HG02759 (cell line): ENCODE results near the gene PID1.

Experiments used
- ATAC-seq: cut with Tn5 transposase; IDR thresholded peaks from one replicate; pipeline ENCODE4 v1.9.1; 2021; ENCODE audit warnings: mild to moderate bottlenecking, moderate library complexity; ENCODE audit not compliant: unreplicated experiment

PID1 gene

DNA sequence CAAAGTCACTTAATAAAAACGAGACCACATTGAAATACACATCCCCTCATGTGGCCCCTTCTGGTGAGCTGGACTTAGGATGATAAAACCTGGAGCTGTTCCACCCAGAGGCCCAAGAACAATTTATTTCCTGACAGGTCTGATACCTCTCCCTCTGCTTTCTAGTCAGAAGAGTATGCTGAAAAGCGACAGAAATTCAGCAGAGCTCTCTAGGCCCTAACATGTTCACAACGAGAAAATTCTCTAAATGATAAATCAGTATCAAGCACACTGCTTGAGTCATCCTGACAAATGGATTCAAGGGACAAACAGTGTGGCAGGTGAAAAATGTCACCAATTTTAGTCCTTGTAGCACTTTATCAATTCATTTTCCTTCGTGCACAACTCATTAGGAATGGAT is 233.5 kb downstream of the PID1 start:
- no peak for ATAC-seq

DNA sequence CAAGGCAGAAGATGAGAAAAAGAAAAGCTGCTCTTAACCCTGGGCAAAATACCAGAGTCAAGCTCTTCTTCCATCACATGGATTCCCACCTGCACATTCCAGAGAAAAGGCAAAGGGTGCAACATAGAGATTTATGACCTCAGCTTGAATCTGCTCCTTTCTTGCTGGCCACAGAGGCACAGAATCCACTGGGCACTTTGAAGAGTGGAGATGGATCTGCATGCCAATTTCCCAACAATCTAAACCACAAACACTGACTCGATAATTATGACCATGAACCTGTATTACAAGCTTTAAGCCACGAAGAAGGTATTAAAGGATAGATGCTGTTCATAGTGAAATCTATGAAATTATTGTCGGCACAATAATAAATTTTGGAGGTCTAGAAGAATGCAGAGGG is 237.3 kb downstream of the PID1 start:
- no peak for ATAC-seq

DNA sequence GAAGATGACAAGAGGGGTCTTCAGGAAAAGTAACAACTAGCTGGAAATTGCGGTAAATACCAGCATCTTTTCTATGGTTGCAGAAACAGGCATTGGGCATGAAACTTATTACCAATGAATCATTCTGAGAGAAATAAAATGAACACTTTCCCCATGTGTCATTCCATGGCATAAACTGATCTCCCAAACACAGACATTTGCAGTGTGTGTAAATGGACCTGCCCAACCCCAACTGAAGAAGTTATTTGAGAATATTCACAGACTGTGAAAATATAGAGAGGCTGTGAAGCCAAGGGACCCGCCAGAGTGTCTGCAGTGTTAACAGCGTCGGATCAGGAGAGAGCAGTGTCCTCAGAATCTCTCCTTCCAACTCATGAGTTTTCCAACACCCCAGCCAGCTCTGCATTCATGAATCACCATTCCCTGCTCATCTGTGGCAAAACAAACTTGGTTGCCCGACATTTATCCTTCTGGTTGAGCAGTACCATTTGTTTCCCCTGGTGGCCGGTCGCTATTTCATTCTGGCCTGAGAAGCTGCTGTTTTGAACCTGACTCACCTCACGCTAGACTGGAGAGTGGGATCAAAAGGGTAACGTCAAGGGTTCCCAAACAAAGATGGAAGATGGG is 238.4 kb downstream of the PID1 start:
- ATAC-seq, result no peak

DNA sequence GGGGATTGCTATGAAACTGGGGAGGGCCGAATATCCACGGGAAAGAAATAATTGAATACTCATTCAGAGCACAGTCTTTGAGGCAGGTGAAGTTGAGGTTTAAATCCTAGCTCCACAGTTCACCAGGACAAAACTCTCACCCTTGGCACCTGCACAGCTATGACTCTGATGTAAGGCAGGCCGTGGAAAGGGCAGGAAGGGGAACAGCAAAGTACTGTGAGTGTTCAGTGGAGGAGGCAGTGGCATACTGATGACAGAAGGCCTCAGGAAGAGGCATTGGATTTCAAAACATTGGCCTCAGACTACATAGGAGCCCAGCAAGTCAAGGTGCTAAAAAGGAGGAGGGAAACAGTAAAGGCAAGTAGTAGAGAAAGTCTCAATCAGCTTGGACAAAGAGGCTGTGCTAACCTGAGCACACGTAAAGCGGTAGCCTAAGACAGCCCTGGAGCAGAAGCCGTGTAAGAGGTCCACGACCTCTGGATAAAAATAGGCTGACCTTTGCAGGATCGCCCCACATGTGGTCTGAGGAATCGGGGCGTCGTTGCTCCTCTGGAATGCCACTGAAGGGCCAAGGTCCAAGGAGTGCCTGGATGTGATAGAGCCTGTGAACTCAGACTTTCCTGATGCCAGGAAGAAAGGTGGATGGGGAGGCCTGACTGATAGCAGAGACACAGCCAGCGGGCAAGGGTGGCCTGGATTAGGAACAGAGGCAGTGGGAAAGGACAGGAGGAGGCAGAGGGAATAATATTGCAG is 243.6 kb downstream of the PID1 start:
- ATAC-seq, result no peak

DNA sequence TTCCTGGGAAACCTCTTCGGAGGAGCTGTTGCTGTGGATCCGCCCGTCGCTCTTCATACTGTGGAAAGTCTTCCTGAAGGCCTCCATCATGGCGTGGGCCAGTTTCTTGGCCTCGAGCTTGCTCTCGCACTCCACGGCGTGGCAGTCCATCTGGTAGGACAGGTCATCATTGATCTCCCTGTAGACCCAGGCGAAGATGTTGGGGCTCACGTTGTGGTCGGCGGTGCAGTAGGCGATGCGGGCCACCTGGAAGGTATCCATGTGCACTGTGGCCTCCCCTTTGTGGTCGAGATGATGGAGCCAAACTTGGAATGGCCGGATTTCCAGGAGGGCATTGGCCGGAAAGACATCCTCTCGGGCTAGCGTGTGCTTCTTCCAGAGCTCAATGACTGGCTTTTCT is 245.4 kb downstream of the PID1 start:
- ATAC-seq, result no peak

DNA sequence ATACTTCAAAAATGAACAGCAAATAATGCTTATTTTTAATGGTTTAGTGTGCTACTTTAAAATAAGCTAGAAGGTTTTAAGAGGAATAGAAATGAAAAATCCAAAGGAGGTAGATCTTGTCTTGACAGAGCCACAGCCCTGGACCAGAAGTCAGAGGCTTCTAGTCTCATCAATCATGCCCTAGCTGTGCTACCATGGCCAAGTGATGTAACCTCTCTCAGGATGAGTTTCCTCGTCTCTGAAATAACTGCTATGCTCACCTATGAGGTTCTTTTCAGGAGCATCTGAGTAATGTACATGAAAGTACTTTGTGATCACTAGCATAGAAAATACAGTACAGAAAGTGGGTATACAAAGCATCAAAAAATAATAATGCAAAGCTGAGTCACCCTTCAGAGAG is 248.4 kb downstream of the PID1 start:
- no peak for ATAC-seq

DNA sequence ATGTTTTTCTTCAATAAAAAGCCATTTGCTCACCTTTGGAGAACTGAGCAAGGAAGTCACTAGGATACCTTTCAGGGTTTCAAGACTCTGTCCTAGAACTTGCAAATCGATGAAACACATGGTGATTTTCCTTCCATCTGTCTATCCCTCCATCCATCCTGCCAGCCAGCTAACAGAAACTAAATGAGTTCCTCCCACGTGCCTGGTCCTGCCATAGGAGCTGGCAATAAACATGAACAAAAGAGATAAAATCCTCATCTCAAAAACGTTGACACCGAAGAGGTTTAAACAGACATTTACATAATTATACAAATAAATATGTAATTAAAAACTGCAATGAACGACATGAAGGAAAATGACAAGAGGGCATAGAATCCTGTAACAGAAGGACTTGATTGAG is 249.0 kb downstream of the PID1 start:
- ATAC-seq, result no peak

DNA sequence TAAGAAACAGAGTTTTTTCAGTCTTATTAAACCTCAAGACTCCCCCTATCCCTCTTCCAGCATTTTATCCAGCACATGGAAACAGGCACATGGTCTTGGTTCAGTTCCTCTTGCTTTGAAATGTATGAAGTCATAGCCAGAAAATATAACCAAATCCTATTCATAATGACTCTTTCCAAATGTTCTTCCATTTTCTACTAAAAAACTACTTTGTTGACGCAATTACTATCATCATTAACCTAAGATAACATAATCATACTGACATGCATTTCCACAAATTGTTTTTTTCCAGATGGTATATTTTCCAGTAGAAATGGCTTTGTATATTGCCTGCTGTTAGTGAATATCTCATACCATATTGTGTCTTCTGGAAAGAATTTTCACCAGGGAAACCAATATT is 261.3 kb downstream of the PID1 start:
- ATAC-seq, result no peak

DNA sequence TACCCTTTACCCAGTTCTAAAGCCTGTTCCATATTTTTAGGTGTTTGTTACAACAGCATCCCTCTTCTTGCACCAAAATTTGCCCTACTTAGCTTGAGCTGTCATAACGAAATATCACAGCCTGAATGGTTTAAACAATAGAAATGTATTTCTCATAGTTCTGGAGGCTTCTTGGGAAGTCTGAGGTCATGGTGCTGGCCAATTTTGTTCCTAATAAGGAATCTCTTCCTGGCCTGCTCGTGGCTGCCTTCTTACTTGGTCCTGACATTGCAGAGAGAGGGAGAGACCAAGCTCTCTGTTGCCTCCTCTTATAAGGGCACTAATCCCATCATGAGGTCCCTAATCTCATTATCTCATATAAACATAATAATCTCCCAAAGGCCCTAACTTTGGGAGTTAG is 267.8 kb downstream of the PID1 start:
- no peak for ATAC-seq

DNA sequence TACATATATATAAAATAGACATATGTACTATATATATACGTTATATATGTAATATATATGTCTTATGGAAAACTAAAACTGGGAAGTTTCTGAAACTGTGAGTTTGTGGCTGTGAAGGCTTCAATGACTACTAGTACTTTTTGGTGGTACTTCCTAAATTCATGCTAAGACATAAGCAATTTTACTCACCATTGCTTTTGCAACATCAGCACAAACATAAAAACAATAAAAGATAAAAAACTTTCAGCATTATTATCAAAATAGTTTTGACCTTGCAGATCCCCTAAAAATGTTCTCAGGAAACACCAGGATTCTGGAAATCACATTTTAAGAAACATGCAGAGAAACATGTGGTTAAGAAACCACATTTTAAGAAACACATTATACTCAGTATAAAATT is 269.9 kb downstream of the PID1 start:
- no peak for ATAC-seq

DNA sequence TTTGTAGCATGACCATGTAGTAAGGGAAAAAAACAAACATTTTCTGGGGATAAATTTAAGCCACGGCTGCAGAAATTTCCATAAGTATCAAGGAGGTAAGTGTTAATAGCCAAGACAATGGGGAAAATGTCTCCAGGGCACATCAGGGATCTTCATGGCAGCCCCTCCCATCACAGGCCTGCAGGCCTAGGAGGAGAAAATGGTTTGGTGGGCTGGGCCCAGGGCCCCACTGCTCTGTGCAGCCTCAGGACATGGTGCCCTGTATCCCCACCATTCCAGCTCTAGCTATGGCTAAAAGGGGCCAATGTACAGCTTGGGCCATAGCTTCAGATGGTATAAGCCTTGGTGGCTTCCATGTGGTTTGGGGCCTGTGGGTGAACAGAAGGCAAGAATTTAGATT is 271.8 kb downstream of the PID1 start:
- ATAC-seq, result no peak

DNA sequence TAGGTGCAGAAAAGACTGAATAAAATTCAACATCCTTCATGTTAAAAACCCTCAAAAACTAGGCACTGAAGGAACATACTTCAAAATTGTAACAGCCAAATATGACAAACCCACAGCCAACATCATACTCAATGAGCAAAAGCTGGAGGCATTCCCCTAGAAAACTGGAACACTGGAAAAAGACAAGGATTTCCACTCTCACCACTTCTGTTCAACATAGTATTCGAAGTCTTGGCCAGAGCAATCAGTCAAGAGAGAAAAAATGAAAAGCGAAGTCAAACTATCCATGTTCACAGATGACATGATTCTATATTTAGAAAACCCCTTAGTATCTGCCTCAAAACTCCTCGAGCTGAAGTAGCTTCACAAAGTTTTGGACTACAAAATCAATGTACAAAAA is 282.3 kb downstream of the PID1 start:
- ATAC-seq, result no peak

DNA sequence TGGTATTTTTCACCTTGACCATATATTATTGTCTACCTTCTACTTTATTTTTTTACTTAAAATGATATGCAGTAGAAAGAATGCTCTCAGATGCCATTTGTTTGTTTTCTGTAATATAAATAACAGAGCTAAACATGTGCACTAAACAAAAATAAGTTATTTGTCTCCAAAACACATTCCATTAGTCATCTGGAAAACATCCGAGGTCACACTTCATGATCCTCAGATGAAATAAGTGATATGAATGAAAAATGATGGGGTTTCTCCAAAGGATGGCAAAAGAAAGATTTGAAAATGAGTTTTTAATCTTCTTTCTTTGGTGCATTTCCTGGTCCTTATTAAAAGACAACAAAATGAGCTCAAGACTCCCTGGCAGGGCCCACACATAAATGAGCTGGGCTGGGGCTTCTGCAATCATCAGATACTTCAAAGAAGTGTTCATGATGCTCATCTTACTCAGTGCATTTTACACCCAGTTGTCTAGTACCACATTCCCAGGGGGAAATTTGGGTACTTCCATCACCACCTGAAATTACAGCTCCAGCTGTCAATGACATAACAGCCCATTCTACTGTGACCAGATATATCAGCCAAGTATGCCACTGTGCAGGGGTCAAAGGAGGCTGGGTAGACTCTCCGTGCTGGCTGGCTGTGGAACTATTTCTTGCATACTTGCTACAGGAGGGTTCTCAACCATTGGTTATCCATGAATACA is 283.5 kb downstream of the PID1 start:
- no peak for ATAC-seq

DNA sequence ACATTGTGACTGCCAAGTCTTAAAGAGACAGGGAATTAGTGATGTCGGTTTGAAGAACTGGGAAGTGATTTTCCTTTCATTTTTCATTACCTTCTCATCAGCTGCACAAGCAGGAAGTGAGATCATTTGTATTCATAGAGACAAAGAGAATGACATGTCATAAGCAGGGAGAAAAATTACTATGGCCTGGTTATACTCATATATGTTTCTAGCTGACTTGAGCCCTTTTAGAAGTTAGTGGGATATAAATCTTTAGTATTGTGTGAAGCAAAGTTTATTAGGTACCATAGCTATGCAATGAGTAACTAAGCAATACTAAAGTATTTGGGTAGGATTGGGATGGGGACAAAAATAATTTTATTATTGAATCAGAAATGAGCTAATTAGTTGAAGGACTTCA is 284.1 kb downstream of the PID1 start:
- no peak for ATAC-seq

DNA sequence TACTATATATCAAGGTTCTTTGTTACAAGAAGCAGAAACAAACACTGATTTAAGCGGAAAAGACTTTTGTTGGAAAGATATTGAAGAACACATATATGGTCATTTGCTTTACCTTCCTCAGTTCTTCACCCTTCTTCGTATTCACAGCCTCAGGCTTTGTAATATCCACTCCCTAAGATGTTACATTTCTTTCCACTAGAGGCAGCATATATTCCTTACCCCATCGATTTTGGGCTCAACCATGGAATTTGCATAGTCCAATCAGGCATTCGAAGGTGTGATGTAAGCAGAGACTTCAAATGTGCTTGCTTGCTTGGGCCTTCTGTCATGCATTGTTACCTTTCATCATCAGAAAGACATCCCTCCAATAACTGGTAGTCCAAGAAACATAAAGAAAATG is 287.4 kb downstream of the PID1 start:
- ATAC-seq, result no peak

DNA sequence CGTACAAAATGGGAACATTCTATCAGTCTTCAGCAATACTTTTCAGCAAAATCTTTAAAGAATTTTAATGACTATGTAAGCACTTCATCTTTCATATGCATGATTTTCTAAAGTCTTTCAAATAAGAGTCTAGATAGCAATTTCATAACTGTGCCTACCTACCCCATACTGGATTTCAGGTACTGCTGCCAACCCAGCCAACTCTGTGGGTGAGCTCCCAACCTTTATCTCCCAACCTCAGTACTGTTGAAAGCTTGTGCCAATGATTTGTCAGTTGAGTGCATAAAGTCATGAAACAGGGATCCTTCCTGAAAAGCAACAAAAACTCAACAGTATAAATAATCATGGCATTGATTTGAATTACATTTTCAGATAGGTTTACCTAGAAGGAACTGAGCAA is 296.9 kb downstream of the PID1 start:
- no peak for ATAC-seq
